Bronchial smooth muscle cell (primary cell): ENCODE results near the gene SPEM3. TPM values are rescaled to one million over a fixed set of nuclear protein-coding genes. Genes with fewer than 3 reads are reported as not detected.

ENCODE experiments used
- total RNA-seq: library from RNA; depleted of rRNA; stranded (reverse); fragments of >200 nt; gene quantifications from 2 replicates; pipeline ENCODE4 v1.2.1, GENCODE V29; 2014

Gene SPEM3
- total RNA-seq: not detected in 2 replicates

DNA sequence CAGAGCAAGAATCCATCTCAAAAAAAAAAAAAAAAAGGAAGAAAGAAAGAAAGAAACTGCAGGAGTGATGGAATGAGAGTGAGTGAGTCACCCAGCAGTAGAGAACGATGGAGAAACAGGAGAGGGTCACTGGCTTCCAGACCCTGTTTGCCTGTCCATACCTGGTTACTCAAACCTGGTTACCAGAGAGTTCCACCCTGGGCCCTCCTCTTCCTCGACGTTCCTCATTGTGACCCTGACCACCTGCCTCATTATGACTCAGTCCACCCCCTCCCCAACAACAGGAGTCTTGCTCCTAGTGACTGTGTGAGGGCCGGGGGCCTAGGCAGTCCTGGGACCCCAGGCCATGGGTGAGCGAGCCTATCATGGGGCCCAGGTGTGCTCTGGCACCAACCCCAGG lies at the start of gene SPEM3:
SPEM3 (plus strand) TSS at position 301 of the 400 bp plus-strand sequence; CDS start at position 347, 46 bp downstream.

DNA sequence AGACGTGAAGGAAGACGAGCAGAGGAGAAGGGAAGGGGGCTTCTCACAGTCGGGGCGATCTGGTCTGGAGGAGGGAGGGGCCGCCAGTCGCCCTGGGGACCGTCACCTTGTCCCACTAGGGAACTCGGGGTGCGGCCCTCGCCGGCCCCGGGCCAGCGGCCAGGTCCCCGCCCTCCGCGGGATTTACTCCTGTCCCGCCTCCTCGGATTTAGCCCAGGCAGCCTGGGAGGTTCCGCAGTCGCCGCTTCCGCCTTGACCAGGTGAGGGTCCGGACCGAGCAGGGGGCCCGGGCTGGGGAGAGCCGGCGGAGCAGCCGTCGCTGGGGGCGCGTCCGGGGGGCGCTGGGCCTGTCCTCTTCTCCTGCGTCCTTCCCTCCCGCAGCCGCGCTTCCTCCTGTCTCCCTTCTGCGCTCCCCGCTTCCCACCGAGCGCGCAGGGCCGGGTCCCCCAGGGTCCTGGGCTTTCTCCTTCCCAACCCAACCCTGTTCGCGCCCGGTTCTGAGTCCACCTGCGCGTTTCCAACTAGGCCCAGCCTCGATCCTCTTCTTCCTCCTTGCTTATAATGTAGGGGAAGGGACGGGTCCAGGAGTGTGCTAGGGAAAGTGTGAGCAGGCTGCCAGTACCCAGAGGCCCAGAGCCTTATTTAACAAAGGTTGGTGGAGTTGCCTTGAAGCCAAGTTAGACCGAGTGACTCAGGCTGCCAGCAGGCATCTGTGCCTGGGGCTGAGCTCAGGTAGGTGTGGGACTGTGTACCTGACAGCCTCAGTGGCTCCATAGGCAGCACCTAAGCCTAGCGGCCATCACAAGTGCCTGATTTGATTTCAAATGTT lies 47.6 kb upstream of the SPEM3 start, which contains the start of gene TNK1:
TNK1 (plus strand) TSS at position 235 of the 829 bp plus-strand sequence. CDS start 1,838 bp downstream, outside the sequence.

DNA sequence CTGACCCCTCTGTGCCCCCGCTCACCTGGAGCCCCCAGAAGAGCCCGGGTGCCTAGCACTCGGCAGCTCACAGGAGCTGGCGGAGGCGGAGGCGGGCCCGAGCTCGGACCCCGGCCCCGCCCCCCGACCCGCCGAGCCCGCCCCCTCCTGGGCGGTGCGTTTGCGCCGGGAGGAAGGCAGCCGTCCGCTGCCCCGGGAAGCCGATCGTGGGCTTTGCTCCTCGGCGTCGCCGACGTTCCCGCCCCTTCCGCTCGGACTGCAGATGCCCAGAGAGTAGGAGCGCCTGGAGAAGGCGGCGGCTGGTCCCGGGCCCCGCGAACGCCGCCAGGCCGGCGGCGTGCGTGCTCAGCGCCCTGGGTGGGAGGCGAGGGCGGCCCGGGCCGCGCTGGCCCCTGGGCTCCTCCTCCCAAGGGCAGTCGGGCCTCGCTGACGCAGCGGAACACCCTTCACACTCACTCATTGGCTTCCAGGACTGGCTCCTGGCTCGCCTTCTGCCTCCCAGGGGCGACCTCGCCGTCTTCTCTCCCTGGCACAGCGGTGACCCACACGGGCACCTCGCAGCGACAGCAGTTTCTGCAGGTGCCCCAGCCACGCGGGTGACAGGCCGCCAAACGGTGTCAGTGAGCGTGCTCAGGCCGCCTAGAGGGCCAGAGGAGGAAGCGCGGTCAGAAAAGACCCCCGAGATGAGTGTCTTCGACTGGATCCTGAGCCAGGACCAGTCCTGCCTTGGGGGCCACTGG lies 34.0 kb upstream of the SPEM3 start, which contains the start of gene PLSCR3:
PLSCR3 (minus strand) TSS at position 74 of the 740 bp plus-strand sequence. CDS start 415 bp downstream, outside the sequence.

DNA sequence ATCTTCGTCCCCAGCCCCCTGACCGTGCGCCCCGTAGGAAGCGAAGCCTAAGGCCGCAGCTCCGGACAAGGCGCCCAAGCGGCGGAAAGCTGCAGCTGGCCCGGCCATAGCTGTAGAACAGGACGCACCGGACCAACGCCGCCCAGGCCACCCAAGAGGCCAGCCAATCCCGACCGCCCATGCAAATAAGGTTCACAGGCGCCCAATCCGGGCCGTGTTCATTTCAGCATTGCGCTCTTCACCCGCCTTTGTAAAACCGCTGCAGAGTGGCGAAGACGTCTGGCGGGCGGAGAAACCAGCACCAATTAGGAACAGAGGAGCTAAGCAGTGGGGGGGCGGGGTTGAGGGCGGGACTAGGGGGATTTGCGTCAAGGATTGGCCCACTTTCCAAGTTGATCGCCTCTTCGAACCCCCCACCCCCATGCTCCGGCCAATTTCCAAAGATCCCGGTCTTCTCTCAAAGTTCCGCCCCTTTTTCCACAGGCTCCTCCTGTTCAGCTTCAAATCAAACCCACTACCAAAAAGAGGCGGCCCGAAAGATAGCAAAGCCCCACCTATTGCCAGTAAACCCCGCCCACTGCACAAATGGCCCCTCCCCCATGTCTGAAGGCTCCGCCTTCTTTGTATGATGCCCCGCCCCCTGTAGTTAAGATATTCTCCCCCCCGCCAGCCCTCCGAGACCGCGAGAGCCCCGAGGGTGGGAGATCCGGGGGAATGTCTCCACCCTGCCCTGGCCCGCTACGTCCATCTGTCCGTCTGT lies 24.5 kb upstream of the SPEM3 start, which contains the start of gene TMEM256:
TMEM256 (minus strand) TSS at position 121 of the 760 bp plus-strand sequence; CDS start at position 108, 13 bp downstream.

DNA sequence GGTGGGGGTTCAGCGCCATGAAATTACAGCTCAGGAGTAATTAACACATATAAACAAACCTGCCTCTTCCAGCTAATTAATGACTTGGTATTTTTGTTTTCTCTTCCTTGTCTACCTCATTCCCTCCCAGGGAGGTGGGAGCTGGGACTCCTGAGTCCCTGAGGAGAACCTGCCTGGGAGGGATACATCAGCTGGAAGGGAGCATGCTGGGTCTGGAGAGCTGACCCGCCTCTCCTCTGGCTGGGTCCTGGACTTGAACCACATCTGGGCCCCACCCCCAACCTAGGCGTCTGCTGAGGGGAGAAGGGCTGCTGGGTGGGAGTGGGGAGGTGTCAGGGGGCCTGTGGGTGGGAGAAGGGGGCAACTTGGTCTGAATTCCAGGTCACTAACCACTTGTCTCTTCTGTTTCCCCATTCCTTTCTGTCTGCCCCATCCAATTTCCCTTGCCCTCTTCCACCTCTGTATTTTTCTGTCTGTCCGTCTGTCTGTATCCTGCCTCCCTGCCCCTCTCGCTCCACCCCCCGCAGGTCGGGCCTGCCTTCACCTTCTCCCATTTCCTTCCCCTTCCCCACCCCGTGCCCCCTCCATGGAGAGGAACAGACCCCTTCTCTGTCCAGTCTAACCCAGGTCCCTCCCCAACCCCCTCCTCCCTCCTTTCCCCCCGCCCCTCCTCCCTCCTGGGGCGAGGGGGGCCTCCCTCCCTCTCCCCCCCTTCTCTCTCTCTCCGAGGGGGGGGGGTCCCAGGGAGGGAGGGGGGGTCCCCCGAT lies 21.0 kb upstream of the SPEM3 start, which contains the start of gene NLGN2:
NLGN2 (plus strand) TSS at position 361 of the 767 bp plus-strand sequence. CDS start 411 bp downstream, outside the sequence.

DNA sequence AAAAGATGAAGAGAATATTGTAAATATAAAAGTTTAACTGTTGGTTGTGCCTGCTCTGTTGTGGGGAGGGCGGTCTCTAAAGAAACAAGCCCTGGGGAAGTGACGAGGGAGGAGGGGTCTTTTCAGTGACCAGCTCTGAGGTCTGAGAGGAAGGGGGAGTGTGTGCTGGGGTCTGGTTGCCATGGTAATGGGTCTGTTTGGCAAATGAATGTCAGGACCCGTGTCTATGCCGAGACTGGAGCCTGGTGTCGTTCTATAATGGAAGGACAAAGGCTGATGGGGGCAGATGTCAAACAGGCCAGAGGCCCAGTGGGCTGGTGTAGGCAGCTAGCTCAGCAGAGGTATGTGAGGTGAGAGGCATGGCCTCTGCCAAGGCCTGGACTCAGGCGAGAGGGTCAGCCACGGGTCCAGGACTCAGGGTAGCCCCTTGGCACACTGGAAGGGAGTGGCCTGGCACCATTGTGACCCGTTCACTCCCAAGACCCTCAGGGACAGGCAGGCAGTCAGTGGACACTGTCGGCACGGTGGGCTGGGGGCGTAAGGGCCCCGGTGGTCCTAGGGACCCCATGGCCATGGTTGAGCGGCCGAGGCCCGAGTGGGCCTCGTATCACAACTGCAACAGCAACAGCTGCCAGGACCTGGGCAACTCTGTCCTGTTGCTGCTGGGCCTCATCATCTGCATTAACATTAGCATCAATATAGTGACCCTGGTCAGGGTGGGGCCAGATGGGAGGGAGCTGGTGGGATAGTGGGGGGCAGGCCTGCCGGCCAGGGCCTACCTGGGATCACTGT lies 8.6 kb upstream of the SPEM3 start, which contains the start of gene SPEM1:
SPEM1 (plus strand) TSS at position 506 of the 792 bp plus-strand sequence; CDS start at position 567, 61 bp downstream.

DNA sequence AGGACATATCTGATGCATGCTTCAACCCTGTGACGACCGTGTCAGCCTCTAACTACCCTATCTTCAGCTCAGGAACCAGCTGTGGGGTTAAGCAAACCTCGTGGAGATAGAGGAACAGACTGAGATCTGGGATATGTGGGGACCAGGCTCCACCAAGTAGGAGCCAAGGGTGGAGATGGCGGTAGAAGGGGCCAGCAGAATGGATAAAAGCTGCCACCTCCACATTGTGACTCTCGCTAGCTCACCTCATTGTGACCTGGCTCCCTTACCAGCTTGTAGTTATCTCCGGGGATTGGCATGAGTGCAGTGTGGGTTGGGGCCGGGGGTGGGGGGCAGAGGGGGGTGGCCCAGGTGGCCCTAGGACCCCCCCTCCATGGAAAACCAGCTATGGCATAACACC lies 3.3 kb upstream of the SPEM3 start, which contains the start of gene SPEM2:
SPEM2 (plus strand) TSS at position 301 of the 400 bp plus-strand sequence; CDS start at position 374, 73 bp downstream.

DNA sequence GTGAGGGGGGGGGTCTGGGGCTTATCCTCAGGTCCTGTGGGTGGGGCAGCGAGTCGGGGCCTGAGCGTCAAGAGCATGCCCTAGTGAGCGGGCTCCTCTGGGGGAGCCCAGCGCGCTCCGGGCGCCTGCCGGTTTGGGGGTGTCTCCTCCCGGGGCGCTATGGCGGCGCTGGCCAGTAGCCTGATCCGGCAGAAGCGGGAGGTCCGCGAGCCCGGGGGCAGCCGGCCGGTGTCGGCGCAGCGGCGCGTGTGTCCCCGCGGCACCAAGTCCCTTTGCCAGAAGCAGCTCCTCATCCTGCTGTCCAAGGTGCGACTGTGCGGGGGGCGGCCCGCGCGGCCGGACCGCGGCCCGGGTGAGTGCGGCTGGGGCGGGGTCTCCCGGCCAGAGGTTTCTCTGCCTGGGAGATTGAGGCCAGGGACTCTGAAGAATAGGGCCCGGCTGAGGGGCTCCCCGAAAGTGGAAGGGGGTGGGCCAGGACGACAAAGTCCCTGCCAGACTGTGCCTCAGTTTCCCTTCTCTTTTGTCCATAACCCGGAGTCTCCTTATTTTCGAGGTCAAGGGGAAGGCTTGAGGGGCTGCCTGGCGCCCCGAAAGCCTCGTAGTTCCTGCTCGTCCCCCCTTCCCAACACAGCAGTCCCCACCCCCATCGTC lies 10.9 kb downstream of the SPEM3 start, which contains the start of gene FGF11:
FGF11 (plus strand) TSS at position 51 of the 651 bp plus-strand sequence; CDS start at position 160, 109 bp downstream.

DNA sequence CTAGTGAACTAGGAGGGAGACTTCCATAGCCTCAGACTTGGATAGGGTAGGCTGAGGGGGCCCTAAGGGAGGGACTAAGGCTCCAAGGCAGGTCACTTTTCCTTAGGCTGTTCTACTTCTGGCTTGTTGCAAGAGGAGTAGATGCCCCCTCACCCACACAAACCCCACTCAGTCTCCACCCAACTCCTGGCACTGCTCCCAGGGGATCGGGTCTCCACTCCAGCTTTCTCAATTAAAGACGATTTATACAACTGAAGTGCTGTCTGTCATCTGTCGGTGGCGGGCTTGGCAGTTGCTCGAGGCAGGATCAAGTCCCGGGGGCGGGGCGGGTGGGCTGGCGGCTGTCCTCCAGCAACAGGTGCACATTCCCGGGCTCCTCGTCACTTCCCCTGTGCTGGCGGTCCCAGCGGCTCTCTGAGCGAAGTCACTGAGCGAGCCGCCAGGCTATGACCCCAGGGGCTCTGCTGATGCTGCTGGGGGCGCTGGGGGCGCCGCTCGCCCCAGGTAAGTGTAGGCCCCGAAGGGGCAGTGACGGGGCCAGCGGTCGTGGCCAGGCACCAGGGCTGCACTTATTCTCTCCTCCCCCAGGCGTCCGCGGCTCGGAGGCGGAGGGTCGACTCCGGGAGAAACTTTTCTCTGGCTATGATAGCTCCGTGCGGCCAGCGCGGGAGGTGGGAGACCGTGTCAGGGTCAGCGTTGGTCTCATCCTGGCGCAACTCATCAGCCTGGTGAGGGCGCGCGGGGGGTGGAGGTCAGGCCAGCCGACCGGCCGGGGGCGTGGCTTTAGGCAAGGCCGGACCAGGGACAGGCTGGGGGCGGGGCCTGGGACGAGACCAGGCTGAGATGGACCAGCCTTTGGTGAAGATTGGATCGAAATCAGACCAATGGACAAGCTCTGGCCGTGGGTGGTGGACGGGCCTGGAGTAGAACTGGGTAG lies 16.3 kb downstream of the SPEM3 start, which contains the start of gene CHRNB1:
CHRNB1 (plus strand) TSS at position 380 of the 937 bp plus-strand sequence; CDS start at position 447, 67 bp downstream.

DNA sequence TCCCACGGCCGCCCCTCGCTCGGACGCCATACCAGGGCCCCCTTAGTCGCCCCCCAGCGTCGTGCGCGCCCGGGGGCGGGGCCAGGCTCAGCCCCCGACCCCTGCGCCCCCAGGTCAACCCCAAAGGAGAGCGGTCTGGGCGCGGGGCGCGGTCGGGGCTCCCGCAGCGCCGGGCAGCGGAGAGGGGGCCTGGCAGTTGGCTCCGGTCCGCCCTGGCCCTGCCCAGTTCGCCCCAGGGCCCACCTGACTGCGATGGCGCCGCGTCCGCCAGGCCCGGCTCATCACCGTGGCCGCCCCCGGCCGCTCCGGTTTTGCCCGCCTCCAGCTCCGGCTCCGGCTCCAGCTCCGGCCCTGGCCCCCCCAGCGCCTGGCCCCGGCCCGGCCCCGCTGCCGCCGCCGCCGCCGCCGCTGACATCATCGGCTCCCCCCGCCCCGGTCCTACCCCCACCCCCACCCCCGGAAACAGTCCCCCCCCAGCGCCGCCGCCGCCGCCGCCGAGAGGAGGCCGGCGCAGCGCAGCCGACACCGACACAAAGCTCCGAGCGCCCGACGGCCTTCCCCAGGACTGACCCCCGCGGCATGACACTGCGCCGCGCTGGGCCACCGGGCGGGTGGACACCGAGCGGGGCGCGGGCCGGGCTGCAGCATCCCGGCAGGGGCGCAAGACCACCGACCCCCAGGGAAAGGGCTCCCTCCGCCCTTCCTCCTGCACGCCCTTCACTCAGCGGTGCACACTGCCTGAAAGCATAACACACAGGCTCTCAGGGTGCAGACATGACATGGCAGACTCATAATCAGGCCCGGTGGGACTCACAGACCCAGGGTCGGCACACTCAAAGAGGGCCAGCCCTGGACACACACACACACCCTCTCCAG lies 50.8 kb downstream of the SPEM3 start, which contains the start of gene ZBTB4:
ZBTB4 (minus strand) TSS at position 419 of the 876 bp plus-strand sequence. CDS start 12,830 bp downstream, outside the sequence.

DNA sequence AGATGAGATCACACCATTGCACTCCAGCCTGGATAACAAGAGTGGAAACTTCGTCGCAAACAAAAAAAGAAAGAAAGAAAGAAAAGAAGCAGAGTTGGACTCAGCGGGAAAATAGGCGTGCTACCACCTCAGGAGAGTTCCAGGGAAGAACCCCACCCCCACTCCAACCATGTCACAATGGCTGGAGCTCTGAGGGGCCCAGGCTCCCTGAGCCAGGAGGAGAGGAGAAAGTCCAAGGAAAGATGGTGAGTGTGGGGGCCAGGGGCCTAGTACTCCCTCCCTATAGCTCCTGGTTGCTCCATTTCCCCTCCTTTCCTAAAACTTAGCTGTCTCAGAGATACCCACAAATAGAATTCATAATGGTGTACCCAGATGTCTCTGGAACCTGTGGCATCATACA lies 52.6 kb downstream of the SPEM3 start, which contains the start of gene SLC35G6:
SLC35G6 (plus strand) TSS at position 172 of the 400 bp plus-strand sequence; CDS start at position 243, 71 bp downstream.

Other genes starting within 250 kb of the SPEM3 start
- 0.86 and 1.6 TPM in 2 replicates for gene ASGR1, start 249.5 kb upstream of the SPEM3 start, total RNA-seq
- 14.3 and 16.3 TPM in 2 replicates for gene DLG4, start 209.0 kb upstream of the SPEM3 start, total RNA-seq
- 233 and 286 TPM in 2 replicates for gene ACADVL, start 208.9 kb upstream of the SPEM3 start, total RNA-seq
- gene DVL2, start 194.3 kb upstream of the SPEM3 start, total RNA-seq: 106 and 115 TPM in 2 replicates
- 29.5 and 39.6 TPM in 2 replicates for gene PHF23, start 189.4 kb upstream of the SPEM3 start, total RNA-seq
- gene GABARAP, start 186.4 kb upstream of the SPEM3 start, total RNA-seq: 192 and 205 TPM in 2 replicates
- 19.1 and 23.0 TPM in 2 replicates for gene CTDNEP1, start 177.1 kb upstream of the SPEM3 start, total RNA-seq
- 19.9 and 22.9 TPM in 2 replicates for gene ELP5, start 176.6 kb upstream of the SPEM3 start, total RNA-seq
- gene CLDN7, start 166.4 kb upstream of the SPEM3 start, total RNA-seq: 4.2 and 16.5 TPM in 2 replicates
- 0.09 and 0.16 TPM in 2 replicates for gene SLC2A4, start 147.1 kb upstream of the SPEM3 start, total RNA-seq
- 0.09 TPM in 1 of 2 replicates, not detected in the other for gene YBX2, start 134.2 kb upstream of the SPEM3 start, total RNA-seq
- 435 and 499 TPM in 2 replicates for gene EIF5A, start 121.2 kb upstream of the SPEM3 start, total RNA-seq
- gene GPS2, start 113.5 kb upstream of the SPEM3 start, total RNA-seq: 22.5 and 47.1 TPM in 2 replicates
- 18.9 and 25.7 TPM in 2 replicates for gene NEURL4, start 99.5 kb upstream of the SPEM3 start, total RNA-seq
- 3.3 and 5.2 TPM in 2 replicates for gene ACAP1, start 92.3 kb upstream of the SPEM3 start, total RNA-seq
- 4.6 and 5.4 TPM in 2 replicates for gene KCTD11, start 76.7 kb upstream of the SPEM3 start, total RNA-seq
- not detected in 2 replicates for gene TMEM95, start 73.7 kb upstream of the SPEM3 start, total RNA-seq
- 0.09 and 0.32 TPM in 2 replicates for gene TNK1, start 47.8 kb upstream of the SPEM3 start, total RNA-seq
- 15.5 and 15.9 TPM in 2 replicates for gene PLSCR3, start 34.3 kb upstream of the SPEM3 start, total RNA-seq
- gene TMEM256, start 24.8 kb upstream of the SPEM3 start, total RNA-seq: 70.3 and 140 TPM in 2 replicates
- gene NLGN2, start 21.0 kb upstream of the SPEM3 start, total RNA-seq: 6.8 and 7.1 TPM in 2 replicates
- 0.16 TPM in 1 of 2 replicates, not detected in the other for gene SPEM1, start 8.5 kb upstream of the SPEM3 start, total RNA-seq
- gene SPEM2, start 3.2 kb upstream of the SPEM3 start, total RNA-seq: not detected in 2 replicates
- 0.60 and 2.4 TPM in 2 replicates for gene TMEM102, start 6.6 kb downstream of the SPEM3 start, total RNA-seq
- 1.0 and 1.1 TPM in 2 replicates for gene FGF11, start 10.7 kb downstream of the SPEM3 start, total RNA-seq
- gene CHRNB1, start 16.2 kb downstream of the SPEM3 start, total RNA-seq: 8.8 and 10.1 TPM in 2 replicates
- 12.5 and 16.4 TPM in 2 replicates for gene ZBTB4, start 50.8 kb downstream of the SPEM3 start, total RNA-seq
- gene SLC35G6, start 52.6 kb downstream of the SPEM3 start, total RNA-seq: not detected in 2 replicates
- 107 and 113 TPM in 2 replicates for gene POLR2A, start 55.5 kb downstream of the SPEM3 start, total RNA-seq
- gene TNFSF12, start 120.2 kb downstream of the SPEM3 start, total RNA-seq: 7.3 and 9.1 TPM in 2 replicates
- gene TNFSF13, start 129.9 kb downstream of the SPEM3 start, total RNA-seq: 0.34 and 1.7 TPM in 2 replicates
- 51.1 and 54.5 TPM in 2 replicates for gene SENP3, start 133.1 kb downstream of the SPEM3 start, total RNA-seq
- 21.0 and 27.6 TPM in 2 replicates for gene CD68, start 150.8 kb downstream of the SPEM3 start, total RNA-seq
- 36.7 and 48.5 TPM in 2 replicates for gene MPDU1, start 155.0 kb downstream of the SPEM3 start, total RNA-seq
- 0.17 and 0.32 TPM in 2 replicates for gene SOX15, start 161.2 kb downstream of the SPEM3 start, total RNA-seq
- 31.5 and 35.0 TPM in 2 replicates for gene FXR2, start 186.0 kb downstream of the SPEM3 start, total RNA-seq
- gene SAT2, start 199.0 kb downstream of the SPEM3 start, total RNA-seq: 55.3 and 67.3 TPM in 2 replicates
- 0.26 and 0.47 TPM in 2 replicates for gene SHBG, start 201.3 kb downstream of the SPEM3 start, total RNA-seq
- not detected in 2 replicates for gene ATP1B2, start 222.1 kb downstream of the SPEM3 start, total RNA-seq